NOMO-1 treated with dmso at 0.1 percent for 144 hours (cell line): ENCODE results near the gene DHX57.
"Not testable (repeated sequence)": the region's sequence is repeated elsewhere in the genome, so short reads cannot be mapped to it uniquely, and the experiment has no call there.

Source experiments
- DNase-seq: peaks from one replicate; lab custom pipeline; 2025; ENCODE audit not compliant: unreplicated experiment; lab: John Stamatoyannopoulos, UW

Gene DHX57

DNA sequence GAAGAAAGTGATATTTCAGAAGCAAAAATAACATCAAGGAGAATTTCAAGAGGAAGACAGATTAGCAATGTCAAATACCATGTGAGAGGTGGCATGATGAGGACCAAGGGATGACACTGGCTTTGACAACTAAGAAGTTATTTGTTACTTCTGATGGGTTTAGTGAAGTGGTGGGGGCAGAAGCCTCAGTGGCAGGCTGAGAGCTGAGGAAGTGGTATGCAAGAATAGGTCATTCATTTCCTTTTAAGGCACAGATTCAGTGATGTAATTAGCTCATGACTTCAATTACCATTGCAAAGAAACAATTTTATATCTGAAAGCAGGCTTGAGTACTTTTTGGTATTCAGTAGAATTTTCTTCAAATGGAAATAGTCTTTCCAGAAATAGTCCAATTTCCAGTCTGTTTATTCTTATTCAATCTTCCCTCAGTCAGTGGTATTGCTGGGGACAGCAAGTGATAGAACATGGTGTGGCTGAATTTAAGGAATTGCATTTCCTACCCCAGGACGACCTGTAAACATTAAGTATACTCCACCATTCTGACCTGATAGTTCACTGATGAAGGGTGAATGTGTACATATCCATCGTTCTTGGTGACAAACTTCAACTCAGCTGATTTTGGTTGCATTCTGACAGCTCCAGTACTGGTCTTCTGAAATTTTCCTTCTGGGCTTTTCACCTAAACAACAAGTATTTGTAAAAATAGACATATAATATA lies 69.6 kb downstream of the DHX57 start:
- DNase-seq: no peak

DNA sequence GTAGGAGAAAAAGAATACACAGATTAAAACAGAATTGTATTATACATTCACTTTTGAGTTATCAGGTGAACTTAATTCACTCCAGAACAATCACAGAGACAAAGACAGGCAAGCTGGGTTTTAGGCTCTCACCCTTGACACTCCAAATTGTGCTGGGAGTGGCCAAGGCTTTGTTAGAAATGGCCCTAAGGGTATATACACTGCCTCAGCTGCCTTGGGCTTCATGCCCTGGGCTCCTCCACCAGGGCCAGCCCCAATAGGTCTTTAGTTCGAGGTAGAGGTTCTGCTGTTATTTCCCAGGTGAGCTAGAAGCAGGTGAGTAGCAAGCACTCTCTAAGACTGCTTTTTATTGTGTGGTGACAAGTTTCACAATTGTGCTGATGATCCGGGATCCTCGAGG lies 77.8 kb downstream of the DHX57 start:
- DNase-seq: no peak

DNA sequence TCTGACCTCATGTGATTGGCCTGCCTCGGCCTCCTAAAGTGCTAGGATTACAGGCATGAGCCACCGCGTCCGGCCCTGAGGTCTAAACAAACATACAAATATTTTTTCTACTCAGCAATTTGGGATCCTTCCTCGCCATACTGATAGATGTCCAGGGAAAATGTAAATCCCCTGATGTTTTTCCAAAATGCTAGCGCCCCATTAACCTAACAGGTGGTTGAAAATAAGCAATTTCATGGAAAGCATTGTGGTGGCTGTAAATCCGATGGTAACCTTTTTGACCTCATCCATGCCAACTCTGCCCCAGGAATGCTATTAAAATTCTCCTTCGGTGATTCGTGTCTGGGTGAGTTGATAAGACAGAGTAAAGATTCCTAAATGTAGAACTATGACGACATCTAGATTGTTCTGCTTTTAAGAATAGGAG lies 78.5 kb downstream of the DHX57 start:
- DNase-seq: no peak

DNA sequence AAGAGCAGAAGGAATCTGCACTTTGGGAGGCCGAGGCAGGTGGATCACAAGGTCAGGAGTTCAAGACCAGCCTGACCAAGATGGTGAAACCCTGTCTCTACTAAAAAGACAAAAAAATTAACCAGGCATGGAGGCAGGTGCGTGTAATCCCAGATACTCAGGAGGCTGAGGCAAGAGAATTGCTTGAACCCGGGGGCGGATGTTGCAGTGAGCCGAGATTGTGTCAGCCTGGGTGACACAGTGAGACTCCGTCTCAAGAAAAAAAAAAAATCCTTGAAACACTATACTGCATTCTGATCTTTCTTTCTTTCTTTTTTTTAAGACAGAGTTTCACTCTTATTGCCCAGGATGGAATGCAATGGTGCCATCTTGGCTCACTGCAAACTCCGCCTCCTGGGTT lies 80.7 kb downstream of the DHX57 start:
- DNase-seq: not testable (repeated sequence)

DNA sequence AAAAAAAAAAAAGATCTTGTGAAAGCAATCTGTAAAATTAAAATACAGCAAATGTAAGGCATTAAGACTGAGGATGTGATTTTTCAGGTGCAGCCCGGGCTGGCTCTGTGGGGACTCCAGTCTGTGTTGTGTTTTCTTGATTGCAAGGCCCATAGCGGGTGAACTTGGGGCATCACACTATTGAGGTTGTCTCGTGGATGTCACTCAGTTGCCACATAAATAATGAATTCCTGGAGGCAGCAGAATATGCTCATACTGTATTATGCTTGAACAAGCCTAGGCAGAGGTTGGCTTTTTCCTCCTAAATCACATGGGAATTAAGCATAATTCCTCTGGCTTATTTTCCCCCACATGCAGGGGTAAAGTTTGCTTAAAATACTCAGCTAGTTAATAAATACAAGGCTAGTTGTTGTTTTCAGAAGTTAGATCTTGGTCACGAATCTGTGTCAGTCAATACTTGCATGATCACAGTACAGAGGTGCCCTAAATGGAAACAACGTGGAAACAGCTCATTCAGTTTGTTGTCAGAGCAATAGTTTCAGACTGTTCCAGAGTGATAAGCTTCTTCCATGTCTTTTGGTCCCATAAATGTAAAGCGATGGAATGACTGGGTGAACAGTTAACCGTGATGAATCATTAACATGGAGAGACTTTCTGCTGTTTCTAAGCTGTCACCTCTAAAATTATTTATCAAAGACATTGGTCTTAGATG lies 81.3 kb downstream of the DHX57 start:
- DNase-seq: no peak

DNA sequence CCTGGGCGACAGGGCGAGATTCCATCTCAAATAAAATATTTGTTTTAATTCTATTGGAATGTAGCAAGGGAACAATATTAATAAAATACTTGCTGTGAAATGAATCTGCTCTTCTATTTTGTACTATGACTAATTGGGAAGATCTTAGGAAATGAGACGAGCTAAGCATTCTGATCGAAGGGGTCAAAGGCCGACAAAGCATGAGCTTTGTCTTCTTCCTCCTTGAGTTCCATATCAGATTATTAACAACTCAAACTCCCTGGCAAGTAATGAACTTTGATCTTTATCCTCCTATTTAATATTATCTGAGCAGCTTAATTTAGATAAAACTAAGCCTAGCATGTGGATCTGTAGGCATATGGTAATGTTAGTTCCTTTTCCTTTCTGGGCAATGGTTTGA lies 82.2 kb downstream of the DHX57 start:
- DNase-seq: no peak

DNA sequence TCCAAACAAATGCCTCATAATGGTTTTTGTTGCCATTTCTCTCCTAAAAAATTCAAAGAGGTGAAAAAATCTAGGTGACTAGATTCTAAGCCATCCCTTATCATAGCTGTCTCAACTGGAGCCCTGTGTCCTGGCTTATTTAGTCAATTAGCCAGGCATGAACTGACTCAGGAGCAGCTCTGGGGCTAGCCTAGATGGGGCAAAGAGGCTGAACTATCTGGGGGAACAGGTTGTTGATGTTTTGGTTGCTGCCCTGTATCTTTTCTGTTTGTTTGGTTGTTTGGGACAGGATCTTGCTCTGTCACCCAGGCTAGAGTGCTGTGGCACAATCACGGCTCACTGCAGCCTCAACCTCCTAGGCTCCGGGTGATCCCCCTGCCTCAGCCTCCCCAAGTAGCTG lies 83.0 kb downstream of the DHX57 start:
- DNase-seq: no peak

DNA sequence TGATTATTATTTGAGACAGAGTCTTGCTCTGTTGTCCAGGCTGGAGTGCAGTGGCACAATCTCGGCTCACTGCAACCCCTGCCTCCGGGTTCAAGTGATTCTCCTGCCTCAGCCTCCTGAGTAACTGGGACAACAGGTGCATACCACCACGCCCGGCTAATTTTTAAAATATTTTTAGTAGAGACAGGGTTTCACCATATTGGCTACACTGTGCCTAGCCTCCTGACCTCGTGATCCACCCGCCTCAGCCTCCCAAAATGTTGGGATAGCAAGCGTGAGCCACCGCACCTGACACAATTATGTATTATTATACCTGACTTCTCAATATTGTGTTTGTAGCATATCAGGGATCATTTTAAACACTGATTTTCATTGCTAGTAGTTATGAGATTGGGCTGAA lies 83.4 kb downstream of the DHX57 start:
- not testable (repeated sequence) for DNase-seq

DNA sequence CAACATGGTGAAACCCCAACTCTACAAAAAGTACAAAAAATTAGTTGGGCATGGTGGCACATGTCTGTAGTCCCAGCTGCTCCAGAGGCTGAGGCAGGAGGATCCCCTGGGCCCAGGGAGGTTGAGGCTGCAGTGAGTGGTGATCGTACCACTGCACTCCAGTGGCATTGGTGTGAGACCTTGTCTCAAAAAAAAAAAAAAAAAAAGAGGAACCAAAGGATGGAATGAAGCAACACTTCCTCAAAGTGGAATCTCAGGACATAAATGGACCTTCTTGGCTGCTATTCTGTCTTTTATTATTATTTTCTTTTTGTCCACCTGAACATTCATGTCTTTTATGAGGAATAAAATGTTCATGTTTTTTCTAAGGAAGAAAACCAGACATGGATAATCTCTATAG lies 84.0 kb downstream of the DHX57 start:
- DNase-seq: peak; percentile 13

DNA sequence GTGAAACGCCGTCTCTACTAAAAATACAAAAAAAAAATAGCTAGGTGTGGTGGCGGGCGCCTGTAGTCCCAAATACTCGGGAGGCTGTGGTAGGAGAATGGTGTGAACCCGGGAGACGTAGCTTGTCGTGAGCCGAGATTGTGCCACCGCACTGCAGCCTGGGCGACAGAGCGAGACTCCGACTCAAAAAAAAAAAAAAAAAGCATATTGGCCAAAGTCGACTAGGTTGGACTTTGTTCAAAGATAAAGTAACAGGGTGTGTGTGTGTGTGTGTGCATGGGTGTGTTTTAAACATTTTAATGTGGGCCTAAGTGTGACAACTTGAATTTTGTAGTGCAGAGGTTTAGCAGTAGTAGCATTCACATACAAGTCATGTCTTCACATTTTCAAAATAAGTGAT lies 86.0 kb downstream of the DHX57 start:
- DNase-seq: no peak

DNA sequence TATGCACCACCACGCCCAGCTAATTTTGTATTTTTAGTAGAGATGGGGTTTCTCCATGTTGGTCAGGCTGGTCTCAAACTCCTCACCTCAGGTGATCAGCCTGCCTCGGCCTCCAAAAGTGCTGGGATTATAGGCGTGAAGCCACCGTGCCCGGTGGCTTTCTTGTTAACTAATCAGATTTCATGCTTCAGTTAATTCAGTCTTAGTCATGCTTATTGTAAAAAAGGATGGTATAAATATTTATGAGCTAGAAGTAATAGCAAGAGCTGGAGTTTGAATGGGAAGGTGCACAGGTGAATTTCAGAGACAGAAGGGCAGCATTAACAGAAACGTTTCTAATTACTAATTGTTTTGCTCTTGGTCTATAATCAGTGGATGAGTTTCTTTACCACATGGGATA lies 87.4 kb downstream of the DHX57 start:
- no peak for DNase-seq

DNA sequence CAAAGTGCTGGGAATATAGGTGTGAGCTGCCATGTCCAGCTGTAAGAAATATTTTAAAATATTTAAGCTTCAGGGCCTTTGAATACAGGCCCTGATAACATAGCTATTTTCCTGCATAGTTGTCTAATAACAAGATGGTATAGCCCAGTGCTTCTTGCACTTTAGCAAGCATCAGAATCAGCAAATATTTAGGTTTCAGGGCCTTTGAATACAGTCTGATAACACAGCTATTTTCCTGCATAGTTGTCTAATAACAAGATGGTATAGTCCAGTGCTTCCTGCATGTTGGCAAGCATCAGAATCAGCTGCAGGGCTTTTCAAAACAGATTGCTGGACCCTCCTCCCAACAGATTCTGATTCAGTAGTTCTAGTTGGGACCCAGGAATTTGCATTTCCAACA lies 92.1 kb downstream of the DHX57 start:
- no peak for DNase-seq

DNA sequence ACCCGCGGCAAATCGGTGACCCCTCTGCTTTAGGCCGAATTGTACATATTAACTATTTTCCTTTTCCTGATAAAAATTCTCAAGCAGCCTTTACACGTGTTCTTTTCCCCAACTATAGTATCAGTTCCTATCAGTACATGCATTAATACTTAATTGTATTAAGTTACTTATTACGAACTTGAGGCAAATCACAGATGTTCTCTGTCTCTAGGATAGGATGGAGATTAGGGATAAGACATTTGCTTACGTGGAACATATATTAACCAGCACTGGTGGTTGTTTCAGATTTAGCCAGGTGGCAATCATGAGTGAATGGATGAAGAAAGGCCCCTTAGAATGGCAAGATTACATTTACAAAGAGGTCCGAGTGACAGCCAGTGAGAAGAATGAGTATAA lies 97.0 kb downstream of the DHX57 start:
- no peak for DNase-seq

DNA sequence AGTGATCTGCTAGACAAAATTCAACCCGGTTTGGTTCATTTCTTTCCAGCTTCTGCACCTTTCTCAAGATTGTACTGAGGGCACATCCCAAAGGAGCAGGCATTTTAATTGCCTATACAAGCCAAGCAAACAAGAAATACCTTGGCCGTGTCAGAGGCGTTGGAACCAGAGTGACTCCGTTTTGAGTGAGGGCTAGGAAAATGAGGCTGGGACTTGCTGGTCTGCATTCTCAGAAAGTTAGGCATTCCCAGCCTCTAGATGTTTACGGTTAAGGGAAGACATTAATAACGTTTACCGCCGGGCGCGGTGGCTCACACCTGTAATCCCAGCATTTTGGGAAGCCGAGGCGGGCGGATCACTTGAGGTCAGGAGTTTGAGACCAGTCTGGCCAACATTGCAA lies 99.2 kb downstream of the DHX57 start:
- no peak for DNase-seq

DNA sequence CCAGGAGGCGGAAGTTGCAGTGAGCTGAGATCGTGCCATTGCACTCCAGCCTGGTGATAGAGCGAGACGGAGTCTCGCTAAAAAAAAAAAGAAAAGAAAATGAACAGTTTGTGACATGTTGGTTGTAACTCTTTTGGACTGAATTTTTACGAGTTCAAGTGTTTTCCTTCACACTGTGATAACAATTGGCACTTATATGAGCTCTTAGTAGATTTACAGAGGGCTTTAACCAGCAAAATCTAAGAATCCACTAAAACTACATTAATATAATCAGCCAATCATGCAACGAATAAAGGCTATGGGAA lies 99.9 kb downstream of the DHX57 start:
- DNase-seq: no peak

DNA sequence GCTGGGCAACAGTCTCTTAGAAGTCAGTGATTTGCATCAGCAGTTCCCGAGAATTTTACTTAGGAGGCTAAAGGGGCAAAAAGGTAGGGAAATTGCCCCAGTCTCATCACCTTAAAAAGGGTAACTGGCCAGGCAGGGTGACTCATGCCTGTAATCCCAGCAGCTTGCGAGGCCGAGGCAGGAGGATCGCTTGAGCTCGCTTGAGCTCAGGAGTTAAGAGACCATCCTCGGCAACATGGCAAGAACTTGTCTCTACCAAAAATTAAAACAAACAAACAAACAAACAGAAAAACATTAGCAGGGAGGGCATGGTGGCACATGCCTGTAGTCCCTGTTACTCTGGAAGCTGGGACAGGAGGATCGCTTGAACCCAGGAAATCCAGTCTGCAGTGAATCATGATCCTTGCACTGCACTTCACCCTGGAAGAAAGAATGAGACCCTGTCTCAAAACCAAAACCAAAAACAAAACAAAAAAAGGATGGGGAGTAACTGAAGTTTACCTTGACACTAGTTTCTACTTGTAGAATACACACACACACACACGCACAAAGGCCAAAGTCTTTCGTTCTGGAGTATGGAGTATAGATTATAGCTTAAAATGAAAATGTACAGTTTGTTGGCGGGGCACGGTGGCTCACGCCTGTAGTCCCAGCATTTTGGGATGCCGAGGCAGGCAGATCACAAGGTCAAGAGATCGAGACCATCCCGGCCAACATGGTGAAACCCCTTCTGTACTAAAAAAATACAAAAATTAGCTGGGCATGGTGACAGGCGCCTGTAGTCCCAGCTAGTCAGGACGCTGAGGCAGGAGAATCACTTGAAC lies 100.4 kb downstream of the DHX57 start:
- DNase-seq: no peak

DNA sequence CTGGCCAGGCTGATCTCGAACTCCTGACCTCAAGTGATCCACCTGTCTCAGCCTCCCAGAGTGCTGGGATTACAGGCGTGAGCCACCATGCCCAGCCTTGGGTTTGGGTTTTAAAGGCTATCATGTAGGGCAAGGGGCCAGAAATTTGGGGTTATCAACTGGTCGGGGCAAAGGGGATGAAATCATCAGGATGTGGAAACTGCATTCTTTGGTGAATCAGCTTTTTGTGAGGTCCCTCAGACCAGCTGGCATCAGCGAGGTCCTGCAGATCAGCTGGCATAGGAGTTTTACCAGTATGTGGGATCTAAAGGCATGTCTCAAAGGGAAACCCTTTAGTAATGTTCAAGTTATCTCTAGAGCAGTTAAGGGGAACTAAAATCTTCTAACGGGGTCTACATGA lies 104.1 kb downstream of the DHX57 start:
- DNase-seq: no peak

DNA sequence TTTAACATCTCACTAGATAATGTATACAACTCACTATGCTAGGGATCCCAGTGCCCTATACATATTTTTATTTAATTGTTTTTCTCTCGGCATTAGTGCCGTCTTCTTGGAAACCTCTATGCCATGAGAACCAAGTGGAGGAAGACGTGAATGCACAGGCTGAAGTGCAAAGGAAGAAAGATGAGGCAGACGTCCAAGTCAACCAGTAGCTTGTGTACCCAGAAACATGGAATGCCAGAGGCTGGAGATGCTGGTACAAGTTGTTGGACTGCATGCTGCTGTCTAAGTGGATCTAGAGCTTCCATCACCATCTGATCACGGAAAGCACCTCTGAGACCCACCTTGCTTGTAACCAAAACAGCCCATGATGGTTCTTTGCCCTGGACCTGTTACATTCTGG lies 110.2 kb downstream of the DHX57 start:
- no peak for DNase-seq

DNA sequence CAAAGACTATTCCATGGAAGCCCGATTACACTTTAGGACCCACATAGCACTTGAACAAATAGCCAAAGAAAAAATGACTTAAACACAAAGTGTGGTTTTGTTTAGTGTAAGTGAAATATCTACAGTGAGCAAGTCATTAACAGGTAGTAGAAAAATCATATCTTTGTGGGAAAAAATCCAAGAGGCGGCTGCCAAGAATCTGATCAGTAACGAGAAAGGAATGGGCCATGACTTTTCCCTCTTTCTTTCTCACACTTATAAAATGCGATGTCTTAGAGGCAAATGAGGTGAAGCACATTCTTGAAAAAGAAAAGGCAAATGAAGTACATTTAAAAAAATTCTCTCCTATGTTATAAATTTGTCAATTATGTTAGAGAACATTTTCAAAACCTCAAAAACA lies 110.6 kb downstream of the DHX57 start:
- no peak for DNase-seq

DNA sequence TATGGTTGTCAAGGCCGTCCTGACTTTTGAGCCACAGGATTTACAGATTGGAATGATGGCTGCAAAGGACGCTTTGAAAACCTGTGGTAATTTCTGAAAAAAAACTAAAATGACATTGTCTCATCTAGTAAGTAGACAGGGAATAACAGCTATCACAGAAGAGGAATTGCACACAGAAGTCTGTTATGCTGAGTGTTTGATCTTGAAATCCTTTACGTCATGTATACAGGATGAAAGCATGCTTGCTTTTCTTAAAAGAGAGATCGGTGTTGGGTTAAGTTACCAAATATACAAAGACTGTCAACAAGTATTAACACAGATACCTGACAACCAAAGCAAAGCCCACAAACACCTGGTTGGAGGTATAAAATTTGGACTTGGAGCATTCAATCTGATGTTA lies 112.0 kb downstream of the DHX57 start:
- DNase-seq: no peak

DNA sequence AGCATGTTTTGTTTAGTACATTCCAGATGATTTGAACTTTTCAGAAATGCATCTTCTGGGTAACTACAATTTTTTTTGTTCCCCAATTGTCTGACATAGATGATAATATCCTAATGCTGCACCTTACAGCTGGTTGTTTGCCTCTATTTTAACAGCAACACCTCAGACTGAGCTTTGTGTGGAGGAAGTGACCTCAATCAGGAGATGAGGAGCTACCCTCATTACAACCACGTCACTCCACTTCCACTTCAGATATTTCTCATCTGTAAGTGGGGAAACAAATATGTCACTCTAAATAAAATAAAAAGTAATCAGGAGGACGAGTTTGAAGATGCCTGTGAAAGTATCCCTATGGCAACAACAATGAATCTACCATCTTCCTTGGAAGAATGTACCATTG lies 112.5 kb downstream of the DHX57 start:
- DNase-seq: no peak

DNA sequence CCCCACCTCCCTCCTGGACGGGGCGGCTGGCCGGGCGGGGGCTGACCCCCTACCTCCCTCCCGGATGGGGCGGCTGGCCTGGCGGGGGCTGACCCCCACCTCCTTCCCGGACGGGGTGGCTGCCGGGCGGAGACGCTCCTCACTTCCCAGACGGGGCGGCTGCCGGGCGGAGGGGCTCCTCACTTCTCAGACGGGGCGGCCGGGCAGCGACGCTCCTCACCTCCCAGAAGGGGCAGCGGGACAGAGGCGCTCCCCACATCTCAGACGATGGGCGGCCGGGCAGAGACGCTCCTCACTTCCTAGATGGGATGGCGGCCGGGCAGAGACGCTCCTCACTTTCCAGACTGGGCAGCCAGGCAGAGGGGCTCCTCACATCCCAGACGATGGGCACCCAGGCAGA lies 119.8 kb downstream of the DHX57 start:
- DNase-seq: not testable (repeated sequence)
